ENCODE results near the gene FKBP9.

DNA sequence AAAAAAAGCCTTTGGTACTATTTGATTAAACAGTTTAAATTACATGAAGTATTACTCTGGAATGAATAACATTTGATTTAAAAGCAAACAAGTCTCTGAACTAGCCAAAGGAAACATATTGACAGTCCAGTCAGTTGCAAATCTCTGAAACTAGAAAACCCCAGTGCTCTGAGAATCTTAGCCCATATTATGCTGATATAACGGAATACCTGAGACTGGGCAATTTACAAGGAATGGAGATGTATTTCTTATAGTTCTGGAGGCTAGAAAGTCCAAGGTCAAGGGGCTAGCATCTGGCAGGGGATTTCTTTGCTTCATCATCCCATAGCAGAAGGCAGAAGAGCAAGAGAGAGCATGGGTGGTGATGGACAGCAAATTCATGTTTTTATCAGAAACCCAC is 21.7 kb upstream of the FKBP9 start:
- TF ChIP-seq POLR2AphosphoS5 (IDR thresholded peaks at IDR 0.05; ENCODE audit: insufficient read depth, low read depth, low read length) (no peak), CTCF (IDR thresholded peaks at IDR 0.05; ENCODE audit: extremely low read depth in 1 of 2, insufficient read depth in 1 of 2, low read depth in 1 of 2, low read length in 2 of 2) (no peak), POLR2A (IDR thresholded peaks at IDR 0.05; ENCODE audit: low read depth, low read length) (no peak), EZH2 (IDR thresholded peaks at IDR 0.05; ENCODE audit: borderline replicate concordance, low read depth, low read length, severe bottlenecking) (no peak), MYC (IDR thresholded peaks at IDR 0.05; ENCODE audit: low read depth, low read length) (no peak), FOS (IDR thresholded peaks at IDR 0.05; ENCODE audit: borderline replicate concordance, insufficient read depth, low read length) (no peak), MAX (IDR thresholded peaks at IDR 0.05; ENCODE audit: insufficient read depth, insufficient read length) (no peak), GATA2 (IDR thresholded peaks at IDR 0.05; ENCODE audit: insufficient read depth, insufficient read length, low read depth, low read length) (no peak)

All from endothelial cell of umbilical vein (primary cell).